Measurements from ENCODE around the gene CSGALNACT2. TPM values are rescaled to one million over a fixed set of nuclear protein-coding genes. Genes with fewer than 3 reads are reported as not detected.

CSGALNACT2 gene
- polyA plus RNA-seq, 1 of the 3 experiments (the other 2 are of a cell fraction) = 11.5 TPM

GRCh38 chr10:43234471-43235041, 96.3 kb downstream of the CSGALNACT2 start:
- H3K9ac ChIP-seq = no peak overlapping the region
- no peaks in the 10 kb centered on the region for H3F3A ChIP-seq (replicated peaks; ENCODE audit: insufficient read depth)
- no peak overlapping the region for H2AFZ ChIP-seq (ENCODE audit: low read depth)
- no peaks in the 10 kb centered on the region; a peak in 1 of 4 replicates for H3K4me1 ChIP-seq (ENCODE audit: control insufficient read depth in 1 of 2, insufficient read depth in 2 of 2, low read depth in 1 of 2, low read length in 1 of 2)
- no peak overlapping the region for H3K4me2 ChIP-seq
- no peak overlapping the region for H3K4me3 ChIP-seq (ENCODE audit: low read depth in 2 of 2, low read length in 1 of 2)
- WGBS (ENCODE audit: low lambda C conversion rate) = 33% methylated on average over 6 of the region's 9 CpGs
- ChIA-PET POLR2A (no interaction called here), CTCF (interaction anchor here (0.7 kb wide), 1 partner anchor 12 kb away, joined by 3 read pairs; no protein-coding TSS in a partner anchor)
- peaks cover 16% of the 10 kb centered on the region for H3K27me3 ChIP-seq (ENCODE audit: insufficient read depth)
- no peaks in the 10 kb centered on the region for H4K20me1 ChIP-seq (ENCODE audit: insufficient read depth)
- no peaks in the 10 kb centered on the region for H3K9me2 ChIP-seq
- no peak overlapping the region for H3K27ac ChIP-seq (ENCODE audit: low read depth in 2 of 2, low read length in 1 of 2)
- no peaks in the 10 kb centered on the region for H3K79me2 ChIP-seq (ENCODE audit: insufficient read depth)
- H3K36me3 ChIP-seq (replicated peaks in 1 of 2; ENCODE audit: control insufficient read depth in 1 of 2, insufficient read depth in 2 of 2, low read length in 1 of 2) = no peaks in the 10 kb centered on the region
- no peaks in the 10 kb centered on the region for H3K9me3 ChIP-seq
- no peak for DNase-seq
- TF ChIP-seq GABPA (IDR thresholded peaks at IDR 0.05; ENCODE audit: low read depth) (no peak), MXI1 (IDR thresholded peaks at IDR 0.05; ENCODE audit: low read depth, low read length) (no peak), RFX5 (IDR thresholded peaks at IDR 0.05; ENCODE audit: low read length) (no peak), TEAD4 (IDR thresholded peaks at IDR 0.05; ENCODE audit: borderline replicate concordance, insufficient read depth) (no peak)
- TF ChIP-seq, protein P1, sequence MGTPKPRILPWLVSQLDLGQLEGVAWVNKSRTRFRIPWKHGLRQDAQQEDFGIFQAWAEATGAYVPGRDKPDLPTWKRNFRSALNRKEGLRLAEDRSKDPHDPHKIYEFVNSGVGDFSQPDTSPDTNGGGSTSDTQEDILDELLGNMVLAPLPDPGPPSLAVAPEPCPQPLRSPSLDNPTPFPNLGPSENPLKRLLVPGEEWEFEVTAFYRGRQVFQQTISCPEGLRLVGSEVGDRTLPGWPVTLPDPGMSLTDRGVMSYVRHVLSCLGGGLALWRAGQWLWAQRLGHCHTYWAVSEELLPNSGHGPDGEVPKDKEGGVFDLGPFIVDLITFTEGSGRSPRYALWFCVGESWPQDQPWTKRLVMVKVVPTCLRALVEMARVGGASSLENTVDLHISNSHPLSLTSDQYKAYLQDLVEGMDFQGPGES (IDR thresholded peaks at IDR 0.05; ENCODE audit: low read depth, low read length) = no peak
- TF ChIP-seq, protein P2, sequence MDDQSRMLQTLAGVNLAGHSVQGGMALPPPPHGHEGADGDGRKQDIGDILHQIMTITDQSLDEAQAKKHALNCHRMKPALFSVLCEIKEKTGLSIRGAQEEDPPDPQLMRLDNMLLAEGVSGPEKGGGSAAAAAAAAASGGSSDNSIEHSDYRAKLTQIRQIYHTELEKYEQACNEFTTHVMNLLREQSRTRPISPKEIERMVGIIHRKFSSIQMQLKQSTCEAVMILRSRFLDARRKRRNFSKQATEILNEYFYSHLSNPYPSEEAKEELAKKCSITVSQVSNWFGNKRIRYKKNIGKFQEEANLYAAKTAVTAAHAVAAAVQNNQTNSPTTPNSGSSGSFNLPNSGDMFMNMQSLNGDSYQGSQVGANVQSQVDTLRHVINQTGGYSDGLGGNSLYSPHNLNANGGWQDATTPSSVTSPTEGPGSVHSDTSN (IDR thresholded peaks at IDR 0.05) = no peak

Other genes with a start within 250 kb of the CSGALNACT2 start
- 3.2 and 6.8 TPM in 2 replicates for gene RET, start 61.4 kb upstream of the CSGALNACT2 start, polyA plus RNA-seq (2012; rRNA removed)
- not detected in 2 replicates for gene RASGEF1A, start 128.6 kb downstream of the CSGALNACT2 start, polyA plus RNA-seq (2012; rRNA removed)
- gene FXYD4, start 233.2 kb downstream of the CSGALNACT2 start, polyA plus RNA-seq (2012; rRNA removed) = not detected in 2 replicates

Data from SK-N-SH (cell line).